Activated naive CD8-positive, alpha-beta T cell treated with anti-CD3 and anti-CD28 coated beads, Interleukin-2, amount 50 U/mL, for 16 hours (primary cell): ENCODE measurements around the gene NCAPD3.

Experiments
- DNase-seq: peaks from one replicate; pipeline ENCODE4 v3.0.0-alpha.2; 2020; ENCODE audit warnings: low read depth, low spot score

The NCAPD3 gene

GRCh38 chr11:134158023-134158422 is 65.7 kb downstream of the NCAPD3 start:
- no peak for DNase-seq

- no peak for DNase-seq
Observed at GRCh38 chr11:134157451-134157850, 66.3 kb downstream of the NCAPD3 start.

GRCh38 chr11:134155946-134156865 is 67.6 kb downstream of the NCAPD3 start:
- no peak for DNase-seq

GRCh38 chr11:134155456-134155855 is 68.3 kb downstream of the NCAPD3 start:
- no peak for DNase-seq

DNA sequence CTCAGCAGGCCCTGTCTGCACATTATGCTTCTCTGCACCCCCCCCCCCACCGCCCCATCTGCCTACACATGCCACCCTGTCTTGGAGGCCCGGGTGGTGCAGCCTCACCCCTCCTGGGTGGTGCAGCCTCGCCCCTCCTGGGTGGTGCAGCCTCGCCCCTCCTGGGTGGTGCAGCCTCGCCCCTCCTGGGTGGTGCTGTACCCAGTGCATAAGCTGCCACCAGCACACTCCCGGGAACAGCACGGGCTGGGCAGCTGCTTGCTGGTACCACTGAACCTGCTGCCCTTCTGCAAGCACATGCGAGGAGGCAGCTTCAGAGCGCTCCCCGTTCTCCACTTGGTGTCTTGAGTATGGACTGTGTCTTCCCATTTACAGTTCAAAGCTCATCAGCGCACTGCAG is 69.3 kb downstream of the NCAPD3 start:
- DNase-seq = no peak

DNA sequence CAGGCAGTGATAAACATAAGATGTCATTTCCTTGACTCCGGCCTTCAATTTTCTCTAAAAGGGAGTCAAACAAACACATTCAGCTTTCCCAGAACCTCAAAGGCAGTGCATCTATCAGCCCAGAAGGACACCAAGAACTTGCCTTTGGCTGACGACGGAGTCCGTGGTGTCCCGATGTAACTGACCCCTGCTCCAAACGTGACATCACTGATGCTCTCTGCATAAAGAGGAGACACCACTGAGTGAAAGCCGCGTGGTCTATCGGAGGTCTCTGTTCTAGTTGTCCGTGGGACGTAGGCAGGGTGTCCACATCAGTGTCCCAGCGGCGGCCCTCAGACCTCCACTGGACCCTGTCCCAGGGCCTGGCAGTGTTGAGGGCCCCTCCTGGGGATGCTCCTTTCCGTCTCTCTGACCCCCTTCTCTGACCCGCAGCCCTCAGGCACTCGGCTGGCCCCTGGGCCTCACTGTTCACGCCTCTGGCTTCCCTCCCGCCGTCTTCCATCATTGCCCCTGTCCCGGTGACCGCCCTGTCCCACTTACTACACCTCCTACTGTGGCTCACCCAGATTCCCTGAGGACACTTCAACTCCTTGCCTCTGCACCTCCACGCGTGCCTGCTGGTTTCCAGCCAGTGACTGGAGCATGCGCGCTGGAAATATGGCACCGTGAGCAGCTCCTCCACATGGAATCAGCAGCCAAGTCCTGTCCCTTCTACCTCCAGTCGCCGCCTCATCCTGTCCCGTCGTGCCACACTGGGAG is 70.4 kb downstream of the NCAPD3 start:
- no peak for DNase-seq

- no peak for DNase-seq
Observed at GRCh38 chr11:134152696-134153095, 71.1 kb downstream of the NCAPD3 start.

DNA sequence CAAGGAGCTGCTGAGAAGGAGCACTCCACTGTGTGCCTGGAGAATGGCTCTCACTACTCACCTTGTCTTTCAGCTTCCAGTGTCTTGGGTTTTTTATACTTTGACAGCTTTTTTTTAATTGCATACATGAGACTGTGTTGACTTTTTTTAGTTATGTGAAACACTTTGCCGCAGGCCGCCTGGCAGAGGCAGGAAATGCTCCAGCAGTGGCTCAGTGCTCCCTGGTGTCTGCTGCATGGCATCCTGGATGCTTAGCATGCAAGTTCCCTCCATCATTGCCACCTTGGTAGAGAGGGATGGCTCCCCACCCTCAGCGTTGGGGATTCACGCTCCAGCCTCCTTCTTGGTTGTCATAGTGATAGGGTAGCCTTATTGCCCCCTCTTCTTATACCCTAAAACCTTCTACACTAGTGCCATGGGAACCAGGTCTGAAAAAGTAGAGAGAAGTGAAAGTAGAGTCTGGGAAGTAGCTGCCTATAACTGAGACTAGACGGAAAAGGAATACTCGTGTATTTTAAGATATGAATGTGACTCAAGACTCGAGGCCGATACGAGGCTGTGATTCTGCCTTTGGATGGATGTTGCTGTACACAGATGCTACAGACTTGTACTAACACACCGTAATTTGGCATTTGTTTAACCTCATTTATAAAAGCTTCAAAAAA is 72.6 kb downstream of the NCAPD3 start:
- DNase-seq = no peak

DNA sequence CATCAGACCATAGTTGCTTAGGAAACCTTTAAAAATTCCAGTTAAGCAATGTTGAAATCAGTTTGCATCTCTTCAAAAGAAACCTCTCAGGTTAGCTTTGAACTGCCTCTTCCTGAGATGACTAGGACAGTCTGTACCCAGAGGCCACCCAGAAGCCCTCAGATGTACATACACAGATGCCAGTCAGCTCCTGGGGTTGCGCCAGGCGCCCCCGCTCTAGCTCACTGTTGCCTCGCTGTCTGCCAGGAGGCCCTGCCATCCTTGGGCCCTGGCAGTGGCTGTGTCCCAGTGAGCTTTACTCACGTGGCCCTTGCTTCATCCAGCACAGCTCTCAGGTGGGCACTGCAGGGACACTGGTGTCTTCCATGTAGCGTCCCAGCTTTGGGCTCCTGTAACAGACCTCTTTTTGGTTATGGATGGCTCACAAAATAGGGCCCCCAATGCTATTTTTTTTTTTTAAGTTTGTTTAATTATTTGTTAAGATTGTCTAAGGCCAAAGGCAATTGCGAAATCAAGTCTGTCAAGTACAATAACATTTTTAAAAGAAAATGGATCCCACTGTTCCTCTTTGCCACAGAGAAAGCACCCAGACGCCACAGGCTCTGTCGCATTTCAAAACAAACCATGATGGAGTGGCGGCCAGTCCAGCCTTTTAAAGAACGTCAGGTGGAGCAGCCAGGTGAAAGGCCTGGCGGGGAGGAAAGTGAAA is 73.4 kb downstream of the NCAPD3 start:
- no peak for DNase-seq

GRCh38 chr11:134149371-134149770 is 74.4 kb downstream of the NCAPD3 start:
- DNase-seq = no peak

GRCh38 chr11:134146598-134146997 is 77.2 kb downstream of the NCAPD3 start:
- DNase-seq = no peak

- no peak for DNase-seq
Observed at GRCh38 chr11:134145715-134146114, 78.1 kb downstream of the NCAPD3 start.

- no peak for DNase-seq
Observed at GRCh38 chr11:134144744-134145143, 79.0 kb downstream of the NCAPD3 start.

DNA sequence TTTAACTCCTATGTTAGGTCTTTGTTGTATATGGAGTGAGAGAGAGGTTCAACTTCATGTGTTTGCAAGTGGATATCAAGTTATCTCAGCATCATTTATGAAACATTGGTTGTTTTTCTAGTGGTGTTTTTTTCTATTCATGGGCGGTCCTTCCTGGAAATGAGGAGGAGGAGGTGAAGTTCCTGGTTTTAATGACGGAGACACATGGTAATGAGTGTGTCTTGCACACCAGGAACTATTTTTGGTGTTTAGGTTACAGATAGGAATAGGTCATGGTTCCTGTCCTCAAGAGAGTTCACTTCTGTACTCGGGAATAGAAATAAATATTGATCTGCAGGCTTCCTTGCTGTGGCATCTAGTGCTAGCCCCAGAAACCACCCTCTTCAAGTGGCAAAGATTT is 80.0 kb downstream of the NCAPD3 start:
- no peak for DNase-seq

DNA sequence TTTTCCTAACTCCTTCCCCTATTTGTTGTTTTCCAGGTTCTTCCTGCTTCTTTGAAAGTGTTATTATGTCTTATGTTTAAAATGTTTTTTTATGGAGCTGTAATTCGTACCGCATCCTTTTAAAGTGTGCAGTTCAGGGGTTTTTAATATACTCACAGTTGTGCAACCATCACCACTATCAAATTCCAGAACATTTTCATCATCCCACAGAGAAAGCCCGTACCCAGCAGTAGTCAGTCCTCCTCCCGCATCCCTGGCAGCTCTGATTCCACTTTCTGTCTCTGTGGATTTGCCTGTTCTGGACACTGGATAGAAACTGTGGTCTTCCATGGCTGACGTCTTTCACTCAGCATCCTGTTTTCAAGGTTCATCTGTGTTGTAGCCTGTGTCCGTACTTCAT is 81.2 kb downstream of the NCAPD3 start:
- no peak for DNase-seq

- no peak for DNase-seq
Observed at GRCh38 chr11:134140961-134141490, 82.7 kb downstream of the NCAPD3 start.

GRCh38 chr11:134139873-134140331 is 83.9 kb downstream of the NCAPD3 start:
- peak; percentile 8 for DNase-seq

GRCh38 chr11:134139303-134139872 is 84.4 kb downstream of the NCAPD3 start:
- no peak for DNase-seq

- DNase-seq = no peak
Observed at GRCh38 chr11:134138376-134138775, 85.4 kb downstream of the NCAPD3 start.

DNA sequence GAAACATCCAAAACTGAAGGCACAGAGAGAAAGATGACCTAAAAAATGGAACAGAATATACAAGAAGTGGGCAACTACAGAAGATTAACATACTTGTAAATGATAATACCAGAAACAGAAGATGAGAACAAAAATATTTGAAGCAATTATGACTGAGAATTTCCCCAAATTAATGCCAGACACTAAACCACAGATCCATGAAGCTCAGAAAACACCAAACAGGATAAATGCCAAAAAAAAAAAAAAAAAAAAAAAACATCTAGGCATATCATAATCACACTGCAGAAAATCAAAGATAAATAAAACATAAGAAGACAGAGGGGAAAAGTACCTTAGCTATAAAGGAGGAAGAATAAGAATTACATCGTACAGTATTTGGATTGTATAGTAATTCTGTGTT is 89.6 kb downstream of the NCAPD3 start:
- no peak for DNase-seq

- no peak for DNase-seq
Observed at GRCh38 chr11:134132808-134133207, 91.0 kb downstream of the NCAPD3 start.
